DLD1 (cell line): ENCODE results near the gene ZNF791.
"Not testable (repeated sequence)": the region's sequence is repeated elsewhere in the genome, so short reads cannot be mapped to it uniquely, and the experiment has no call there.

ENCODE experiments used
- in situ Hi-C: cut with HindIII; loops from 2 replicates; pipeline ENCODE4 v1.10.0; 2017; ENCODE audit warnings: low sequenced_read_pairs

Gene ZNF791

GRCh38 chr19:12628040-12629022, 17.6 kb downstream of the ZNF791 start:
- in situ Hi-C loops, result no loop called here

GRCh38 chr19:12629215-12629614, 18.5 kb downstream of the ZNF791 start:
- in situ Hi-C loops, result no loop called here

- in situ Hi-C loops, result no loop called here
These were observed 25.9 kb downstream of the ZNF791 start for GRCh38 chr19:12636631-12637030.

- in situ Hi-C loops, result no loop called here
These were observed 28.0 kb downstream of the ZNF791 start for GRCh38 chr19:12638611-12639182.

GRCh38 chr19:12639901-12640613, 29.3 kb downstream of the ZNF791 start:
- in situ Hi-C loops, result no loop called here

- in situ Hi-C loops, result no loop called here
These were observed 30.7 kb downstream of the ZNF791 start for GRCh38 chr19:12641456-12641855.

- in situ Hi-C loops, result no loop called here
These were observed 31.8 kb downstream of the ZNF791 start for GRCh38 chr19:12642506-12642905.

GRCh38 chr19:12643716-12644115, 33.0 kb downstream of the ZNF791 start:
- in situ Hi-C loops, result not testable (repeated sequence)

- in situ Hi-C loops, result no loop called here
These were observed 35.8 kb downstream of the ZNF791 start for GRCh38 chr19:12646551-12646950.

GRCh38 chr19:12647047-12647446, 36.3 kb downstream of the ZNF791 start:
- in situ Hi-C loops, result no loop called here

GRCh38 chr19:12647490-12648071, 36.9 kb downstream of the ZNF791 start:
- in situ Hi-C loops, result no loop called here

- in situ Hi-C loops, result no loop called here
These were observed 37.4 kb downstream of the ZNF791 start for GRCh38 chr19:12648088-12648487.

- in situ Hi-C loops, result no loop called here
These were observed 39.2 kb downstream of the ZNF791 start for GRCh38 chr19:12649941-12650340.

GRCh38 chr19:12652219-12652618, 41.5 kb downstream of the ZNF791 start:
- in situ Hi-C loops, result no loop called here

GRCh38 chr19:12655546-12655945, 44.8 kb downstream of the ZNF791 start:
- in situ Hi-C loops, result no loop called here

GRCh38 chr19:12656899-12657571, 46.3 kb downstream of the ZNF791 start:
- in situ Hi-C loops, result no loop called here

GRCh38 chr19:12657966-12658365, 47.2 kb downstream of the ZNF791 start:
- in situ Hi-C loops, result no loop called here

- in situ Hi-C loops, result no loop called here
These were observed 50.3 kb downstream of the ZNF791 start for GRCh38 chr19:12660980-12661379.

- in situ Hi-C loops, result no loop called here
These were observed 53.9 kb downstream of the ZNF791 start for GRCh38 chr19:12664406-12665280.

- in situ Hi-C loops, result no loop called here
These were observed 54.5 kb downstream of the ZNF791 start for GRCh38 chr19:12665281-12665573.
